Measurements from ENCODE around the gene FGGY. TPM values are rescaled to one million over a fixed set of nuclear protein-coding genes. Genes with fewer than 3 reads are reported as not detected.

FGGY gene
- total and polyA plus RNA-seq, 4 donors, result 16.0 to 67.0 (median 43.4) TPM

GRCh38 chr1:59396387-59396786 is 99.5 kb downstream of the FGGY start:
- H3K27me3 ChIP-seq (ENCODE audit: control insufficient read depth in 4 of 4, insufficient read depth in 4 of 4, low read length in 3 of 4), result no peaks in the 10 kb centered on the region
- H3K27ac ChIP-seq (ENCODE audit: low read depth in 1 of 2, low read length in 2 of 2), result no peak overlapping the region
- peaks cover 6 to 39% (median 26%) of the 10 kb centered on the region in 4 donors for H3K4me1 ChIP-seq (ENCODE audit: control insufficient read depth in 4 of 4, insufficient read depth in 4 of 4, low read length in 3 of 4)
- TF ChIP-seq CTCF (IDR thresholded peaks at IDR 0.05; ENCODE audit: low read depth, low read length, missing input control) (no peak), SP1 (IDR thresholded peaks at IDR 0.05) (no peak), FOXA1 (IDR thresholded peaks at IDR 0.05) (no peak), RXRA (IDR thresholded peaks at IDR 0.05) (peak in 1 of 2 donors; percentile 23), TAF1 (conservative IDR thresholded peaks at IDR 0.05) (no peak), ZBTB33 (IDR thresholded peaks at IDR 0.05) (no peak), YY1 (IDR thresholded peaks at IDR 0.05) (peak; percentile 39), HNF4A (conservative IDR thresholded peaks at IDR 0.05) (peak; percentile 77 to 83), JUND (IDR thresholded peaks at IDR 0.05) (no peak)
- H3K9me3 ChIP-seq (ENCODE audit: control insufficient read depth in 4 of 4, low read length in 3 of 4), result no peaks in the 10 kb centered on the region
- no peak overlapping the region for H3K9ac ChIP-seq (ENCODE audit: low read depth in 1 of 2, low read length in 2 of 2)
- WGBS, result 71% methylated on average over 1 of the region's 1 CpG
- no peak for DNase-seq (ENCODE audit: low spot score)
- no peak overlapping the region for H3K4me3 ChIP-seq (ENCODE audit: low read depth in 1 of 3, low read length in 3 of 3)
- no peaks in the 10 kb centered on the region for H3K36me3 ChIP-seq (ENCODE audit: control insufficient read depth in 4 of 4, insufficient read depth in 3 of 4, low read depth in 1 of 4, low read length in 3 of 4)

GRCh38 chr1:59397139-59397858 is 100.4 kb downstream of the FGGY start:
- DNase-seq (ENCODE audit: low spot score), result no peak
- no peak overlapping the region for H3K27ac ChIP-seq (ENCODE audit: low read depth in 1 of 2, low read length in 2 of 2)
- 82% methylated on average over 7 of the region's 7 CpGs for WGBS
- H3K27me3 ChIP-seq (ENCODE audit: control insufficient read depth in 4 of 4, insufficient read depth in 4 of 4, low read length in 3 of 4), result no peaks in the 10 kb centered on the region
- H3K4me1 ChIP-seq (ENCODE audit: control insufficient read depth in 4 of 4, insufficient read depth in 4 of 4, low read length in 3 of 4), result peaks cover 6 to 37% (median 26%) of the 10 kb centered on the region in 4 donors
- no peak overlapping the region for H3K4me3 ChIP-seq (ENCODE audit: low read depth in 1 of 3, low read length in 3 of 3)
- TF ChIP-seq FOXA1 (IDR thresholded peaks at IDR 0.05) (no peak), CTCF (IDR thresholded peaks at IDR 0.05; ENCODE audit: low read depth, low read length, missing input control) (no peak), MAX (IDR thresholded peaks at IDR 0.05) (no peak), REST (IDR thresholded peaks at IDR 0.05) (no peak), EGR1 (IDR thresholded peaks at IDR 0.05; ENCODE audit: low read depth in 2 of 2) (no peak), NR2F2 (IDR thresholded peaks at IDR 0.05) (no peak), FOXA2 (IDR thresholded peaks at IDR 0.05) (no peak), ATF3 (IDR thresholded peaks at IDR 0.05) (no peak), GABPA (IDR thresholded peaks at IDR 0.05 in 1 of 2, conservative IDR thresholded peaks at IDR 0.05 in 1 of 2) (no peak), HNF4G (IDR thresholded peaks at IDR 0.05) (no peak), TAF1 (conservative IDR thresholded peaks at IDR 0.05) (no peak), RXRA (IDR thresholded peaks at IDR 0.05) (no peak), JUND (IDR thresholded peaks at IDR 0.05) (no peak), ZBTB33 (IDR thresholded peaks at IDR 0.05) (no peak), RAD21 (IDR thresholded peaks at IDR 0.05) (no peak)
- no peak overlapping the region for H3K9ac ChIP-seq (ENCODE audit: low read depth in 1 of 2, low read length in 2 of 2)
- no peaks in the 10 kb centered on the region for H3K9me3 ChIP-seq (ENCODE audit: control insufficient read depth in 4 of 4, low read length in 3 of 4)
- H3K36me3 ChIP-seq (ENCODE audit: control insufficient read depth in 4 of 4, insufficient read depth in 3 of 4, low read depth in 1 of 4, low read length in 3 of 4), result no peaks in the 10 kb centered on the region

Measured in liver (tissue), 9 donors.